ENCODE results near the gene TFB1M.

TFB1M gene

DNA sequence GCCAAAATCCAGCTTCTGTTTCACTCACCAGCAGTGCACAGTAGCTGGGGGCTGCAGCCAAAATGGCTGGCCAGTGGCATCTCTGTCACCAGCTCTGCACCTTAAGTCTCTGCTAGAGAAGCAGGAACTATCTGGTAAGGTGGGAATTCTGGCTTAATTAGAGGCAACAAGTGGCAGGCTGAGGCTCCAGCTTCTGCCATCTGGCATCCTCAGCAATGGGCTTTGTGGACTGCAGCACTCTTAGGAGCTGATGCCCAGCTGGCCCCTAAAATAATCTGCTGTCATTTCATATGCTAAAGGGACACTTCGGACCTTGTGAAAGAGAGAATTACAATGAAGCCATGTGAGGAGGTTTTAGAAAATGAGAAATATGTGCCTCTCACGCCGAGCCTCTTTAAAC lies 55.1 kb downstream of the TFB1M start:
- TF ChIP-seq TAF1 (IDR thresholded peaks at IDR 0.05; ENCODE audit: borderline replicate concordance, insufficient read depth, low read length): no peak
- TF ChIP-seq SIN3A (IDR thresholded peaks at IDR 0.05; ENCODE audit: borderline replicate concordance, insufficient read depth, low read length): no peak
- TF ChIP-seq FOXP2 (optimal IDR thresholded peaks at IDR 0.05; ENCODE audit: borderline replicate concordance, extremely low read depth, extremely low read length, insufficient read depth): no peak
- no peak for TF ChIP-seq REST (IDR thresholded peaks at IDR 0.05; ENCODE audit: insufficient read depth in 1 of 2, low read depth in 2 of 2, low read length in 2 of 2)
- TF ChIP-seq POLR2AphosphoS5 (IDR thresholded peaks at IDR 0.05; ENCODE audit: low read depth, low read length): no peak

DNA sequence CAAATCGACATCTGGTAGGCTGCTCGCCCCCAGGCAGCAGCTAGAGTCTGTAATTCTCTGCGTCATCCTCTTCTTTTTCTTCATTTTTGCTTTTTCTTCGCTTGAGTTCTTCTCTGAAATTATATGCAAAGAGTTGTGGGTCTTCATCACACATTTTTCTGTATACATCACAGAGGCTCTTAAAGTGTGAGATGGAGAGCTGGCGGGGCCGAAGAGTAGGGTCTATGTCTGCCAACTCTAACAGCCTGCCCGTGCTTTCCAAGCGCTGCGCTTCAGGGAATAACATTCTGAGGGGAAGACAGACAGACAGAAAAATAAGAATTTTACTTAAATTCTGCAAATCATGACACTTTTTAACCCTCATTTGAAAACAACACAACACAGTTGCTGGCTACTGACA lies 56.5 kb downstream of the TFB1M start:
- no peak for TF ChIP-seq TAF1 (IDR thresholded peaks at IDR 0.05; ENCODE audit: borderline replicate concordance, insufficient read depth, low read length)
- no peak for TF ChIP-seq POLR2AphosphoS5 (IDR thresholded peaks at IDR 0.05; ENCODE audit: low read depth, low read length)
- no peak for TF ChIP-seq FOXP2 (optimal IDR thresholded peaks at IDR 0.05; ENCODE audit: borderline replicate concordance, extremely low read depth, extremely low read length, insufficient read depth)
- no peak for TF ChIP-seq REST (IDR thresholded peaks at IDR 0.05; ENCODE audit: insufficient read depth in 1 of 2, low read depth in 2 of 2, low read length in 2 of 2)

GRCh38 chr6:155256122-155256795 lies 58.0 kb downstream of the TFB1M start:
- TF ChIP-seq TAF1 (IDR thresholded peaks at IDR 0.05; ENCODE audit: borderline replicate concordance, insufficient read depth, low read length) (no peak), POLR2AphosphoS5 (IDR thresholded peaks at IDR 0.05; ENCODE audit: low read depth, low read length) (no peak), SIN3A (IDR thresholded peaks at IDR 0.05; ENCODE audit: borderline replicate concordance, insufficient read depth, low read length) (no peak), FOXP2 (optimal IDR thresholded peaks at IDR 0.05; ENCODE audit: borderline replicate concordance, extremely low read depth, extremely low read length, insufficient read depth) (no peak), REST (IDR thresholded peaks at IDR 0.05; ENCODE audit: insufficient read depth in 1 of 2, low read depth in 2 of 2, low read length in 2 of 2) (no peak)

DNA sequence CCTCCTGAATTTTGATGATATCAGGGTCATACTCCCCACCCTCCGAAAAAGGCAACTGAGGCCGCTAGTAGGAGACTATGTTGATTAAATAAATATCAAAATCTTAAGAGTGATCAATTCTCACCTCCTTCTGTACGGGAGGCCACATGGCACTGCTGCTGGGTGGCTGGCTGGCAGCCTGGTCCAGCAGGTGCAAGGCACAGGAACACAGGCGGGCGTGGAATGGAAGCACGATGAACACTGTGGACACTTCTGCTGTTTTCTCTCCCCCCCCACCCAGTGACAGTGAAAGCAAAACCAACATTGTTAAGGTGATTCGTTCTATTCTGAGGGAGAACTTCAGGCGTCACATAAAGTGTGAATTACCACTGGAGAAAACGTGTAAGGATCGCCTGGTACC lies 60.1 kb downstream of the TFB1M start:
- no peak for TF ChIP-seq REST (IDR thresholded peaks at IDR 0.05; ENCODE audit: insufficient read depth in 1 of 2, low read depth in 2 of 2, low read length in 2 of 2)

- no peak for TF ChIP-seq REST (IDR thresholded peaks at IDR 0.05; ENCODE audit: insufficient read depth in 1 of 2, low read depth in 2 of 2, low read length in 2 of 2)
- no peak for TF ChIP-seq POLR2AphosphoS5 (IDR thresholded peaks at IDR 0.05; ENCODE audit: low read depth, low read length)
- no peak for TF ChIP-seq TAF1 (IDR thresholded peaks at IDR 0.05; ENCODE audit: borderline replicate concordance, insufficient read depth, low read length)
- TF ChIP-seq SIN3A (IDR thresholded peaks at IDR 0.05; ENCODE audit: borderline replicate concordance, insufficient read depth, low read length): no peak
- no peak for TF ChIP-seq FOXP2 (optimal IDR thresholded peaks at IDR 0.05; ENCODE audit: borderline replicate concordance, extremely low read depth, extremely low read length, insufficient read depth)
Measured at GRCh38 chr6:155253337-155253736, 60.9 kb downstream of the TFB1M start.
